ENCODE measurements around the gene TTBK1.
"Not testable (repeated sequence)": the region's sequence is repeated elsewhere in the genome, so short reads cannot be mapped to it uniquely, and the experiment has no call there.

The TTBK1 gene

GRCh38 chr6:43292763-43293318 is 49.6 kb downstream of the TTBK1 start:
- Mint-ChIP-seq H3K9me3 (ENCODE audit: low read depth) (no peaks in the 10 kb centered on the region), H3K27me3 (peaks cover 2% of the 10 kb centered on the region), H3K36me3 (no peaks in the 10 kb centered on the region), H3K4me3 (no peak overlapping the region), H3K27ac (no peak overlapping the region), H3K4me1 (ENCODE audit: low read depth) (no peaks in the 10 kb centered on the region)

- H3K27ac Mint-ChIP-seq: no peak overlapping the region
- no peak overlapping the region for H3K4me3 Mint-ChIP-seq
- no peaks in the 10 kb centered on the region for H3K9me3 Mint-ChIP-seq (ENCODE audit: low read depth)
- peaks cover 2% of the 10 kb centered on the region for H3K27me3 Mint-ChIP-seq
- no peaks in the 10 kb centered on the region for H3K36me3 Mint-ChIP-seq
- H3K4me1 Mint-ChIP-seq (ENCODE audit: low read depth): no peaks in the 10 kb centered on the region
Observed at GRCh38 chr6:43293698-43294097, 50.4 kb downstream of the TTBK1 start.

- H3K27ac Mint-ChIP-seq: no peak overlapping the region
- H3K36me3 Mint-ChIP-seq: no peaks in the 10 kb centered on the region
- H3K4me1 Mint-ChIP-seq (ENCODE audit: low read depth): no peaks in the 10 kb centered on the region
- peaks cover 3% of the 10 kb centered on the region for H3K27me3 Mint-ChIP-seq
- H3K9me3 Mint-ChIP-seq (ENCODE audit: low read depth): no peaks in the 10 kb centered on the region
- no peak overlapping the region for H3K4me3 Mint-ChIP-seq
Observed at GRCh38 chr6:43294536-43294935, 51.3 kb downstream of the TTBK1 start.

GRCh38 chr6:43295456-43295855 is 52.2 kb downstream of the TTBK1 start:
- Mint-ChIP-seq H3K4me3 (no peak overlapping the region), H3K36me3 (no peaks in the 10 kb centered on the region), H3K27me3 (peaks cover 3% of the 10 kb centered on the region)

GRCh38 chr6:43296780-43297497 is 53.7 kb downstream of the TTBK1 start:
- H3K27me3 Mint-ChIP-seq: peaks cover 3% of the 10 kb centered on the region
- H3K4me1 Mint-ChIP-seq (ENCODE audit: low read depth): no peaks in the 10 kb centered on the region
- no peak overlapping the region for H3K4me3 Mint-ChIP-seq
- no peaks in the 10 kb centered on the region for H3K9me3 Mint-ChIP-seq (ENCODE audit: low read depth)
- H3K36me3 Mint-ChIP-seq: no peaks in the 10 kb centered on the region
- H3K27ac Mint-ChIP-seq: no peak overlapping the region

More at GRCh38 chr6:43295456-43295855, 52.2 kb downstream of the TTBK1 start:
- Mint-ChIP-seq H3K4me1 (ENCODE audit: low read depth) (no peaks in the 10 kb centered on the region), H3K9me3 (ENCODE audit: low read depth) (no peaks in the 10 kb centered on the region), H3K27ac (no peak overlapping the region)

GRCh38 chr6:43297644-43298564 is 54.6 kb downstream of the TTBK1 start, which contains the start of gene SLC22A7:
Gene SLC22A7 (plus strand): TSS chr6:43298260. CDS start chr6:43298359, 99 bp downstream.
- Mint-ChIP-seq H3K4me1 (ENCODE audit: low read depth) (no peaks in the 10 kb centered on the region), H3K27me3 (peaks cover 3% of the 10 kb centered on the region), H3K36me3 (no peaks in the 10 kb centered on the region), H3K27ac (no peak within 1 kb of the TSS), H3K9me3 (ENCODE audit: low read depth) (no peaks in the 10 kb centered on the region), H3K4me3 (no peak within 1 kb of the TSS)

GRCh38 chr6:43298565-43299337 is 55.5 kb downstream of the TTBK1 start:
- Mint-ChIP-seq H3K4me1 (ENCODE audit: low read depth) (no peaks in the 10 kb centered on the region), H3K27me3 (peaks cover 3% of the 10 kb centered on the region), H3K36me3 (no peaks in the 10 kb centered on the region), H3K9me3 (ENCODE audit: low read depth) (no peaks in the 10 kb centered on the region), H3K27ac (no peak overlapping the region), H3K4me3 (no peak overlapping the region)

GRCh38 chr6:43299338-43300293 is 56.3 kb downstream of the TTBK1 start:
- no peaks in the 10 kb centered on the region for H3K4me1 Mint-ChIP-seq (ENCODE audit: low read depth)
- no peak overlapping the region for H3K27ac Mint-ChIP-seq
- no peaks in the 10 kb centered on the region for H3K36me3 Mint-ChIP-seq
- no peaks in the 10 kb centered on the region for H3K9me3 Mint-ChIP-seq (ENCODE audit: low read depth)
- H3K27me3 Mint-ChIP-seq: peaks cover 3% of the 10 kb centered on the region
- H3K4me3 Mint-ChIP-seq: no peak overlapping the region

GRCh38 chr6:43301081-43301870 is 58.0 kb downstream of the TTBK1 start:
- H3K9me3 Mint-ChIP-seq (ENCODE audit: low read depth): no peaks in the 10 kb centered on the region
- H3K4me1 Mint-ChIP-seq (ENCODE audit: low read depth): no peaks in the 10 kb centered on the region
- H3K27me3 Mint-ChIP-seq: peaks cover 3% of the 10 kb centered on the region
- H3K27ac Mint-ChIP-seq: no peak overlapping the region
- no peaks in the 10 kb centered on the region for H3K36me3 Mint-ChIP-seq
- H3K4me3 Mint-ChIP-seq: no peak overlapping the region

GRCh38 chr6:43302126-43302525 is 58.8 kb downstream of the TTBK1 start:
- H3K4me1 Mint-ChIP-seq (ENCODE audit: low read depth): no peaks in the 10 kb centered on the region
- no peak overlapping the region for H3K4me3 Mint-ChIP-seq
- peaks cover 2% of the 10 kb centered on the region for H3K27me3 Mint-ChIP-seq
- no peak overlapping the region for H3K27ac Mint-ChIP-seq
- H3K36me3 Mint-ChIP-seq: no peaks in the 10 kb centered on the region
- H3K9me3 Mint-ChIP-seq (ENCODE audit: low read depth): no peaks in the 10 kb centered on the region

- not testable (repeated sequence) for H3K4me1 Mint-ChIP-seq (ENCODE audit: low read depth); H3K36me3 Mint-ChIP-seq; H3K27me3 Mint-ChIP-seq; H3K27ac Mint-ChIP-seq; H3K4me3 Mint-ChIP-seq; H3K9me3 Mint-ChIP-seq (ENCODE audit: low read depth)
Observed at GRCh38 chr6:43303006-43303405, 59.7 kb downstream of the TTBK1 start.

- Mint-ChIP-seq H3K27ac (no peak overlapping the region), H3K9me3 (ENCODE audit: low read depth) (no peaks in the 10 kb centered on the region), H3K27me3 (peaks cover under 1% of the 10 kb centered on the region), H3K36me3 (no peaks in the 10 kb centered on the region), H3K4me1 (ENCODE audit: low read depth) (peaks cover 5% of the 10 kb centered on the region), H3K4me3 (no peak overlapping the region)
Observed at GRCh38 chr6:43303751-43304331, 60.6 kb downstream of the TTBK1 start.

GRCh38 chr6:43304361-43304760 is 61.1 kb downstream of the TTBK1 start:
- Mint-ChIP-seq H3K4me3 (no peak overlapping the region), H3K36me3 (no peaks in the 10 kb centered on the region), H3K27ac (no peak overlapping the region), H3K27me3 (no peaks in the 10 kb centered on the region), H3K4me1 (ENCODE audit: low read depth) (peaks cover 10% of the 10 kb centered on the region), H3K9me3 (ENCODE audit: low read depth) (no peaks in the 10 kb centered on the region)
